ENCODE results near the gene LONP1. TPM values are rescaled to one million over a fixed set of nuclear protein-coding genes. Genes with fewer than 3 reads are reported as not detected.

The LONP1 gene
- total RNA-seq, 1 experiment from 2014 or later = 180 TPM

DNA sequence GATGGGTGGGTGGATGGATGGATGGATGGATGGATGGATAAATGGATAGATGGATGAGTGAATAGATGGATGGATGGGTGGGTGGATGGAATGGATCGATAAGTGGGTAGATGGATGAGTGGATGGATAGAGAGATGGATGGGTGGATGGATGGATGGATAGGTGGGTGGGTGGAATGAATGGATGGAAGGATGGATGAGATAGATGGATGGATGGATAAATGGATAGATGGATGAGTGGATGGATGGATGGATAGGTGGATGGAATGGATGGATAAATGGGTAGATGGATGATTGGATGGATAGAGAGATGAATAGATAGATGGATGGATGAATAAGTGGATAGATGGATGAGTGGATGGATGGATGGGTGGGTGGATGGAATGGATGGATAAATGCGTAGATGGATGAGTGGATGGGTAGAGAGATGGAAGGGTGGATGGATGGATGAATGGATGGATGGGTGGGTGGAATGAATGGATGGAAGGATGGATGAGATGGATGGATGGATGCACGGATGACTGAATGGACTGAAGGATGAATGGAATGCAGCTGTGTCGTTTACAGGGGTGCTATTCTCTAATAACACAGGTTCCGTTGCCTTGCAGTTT, 42.8 kb upstream of the LONP1 start:
- RAD21 ChIA-PET (ENCODE audit: low non-redundant PET in 1 of 2, low total read pairs in 2 of 2, uncharacterized antibody in 2 of 2, unreplicated experiment in 2 of 2) = no interaction called here
- ATAC-seq = no peak
- POLR2A ChIA-PET = no interaction called here
- Histone ChIP-seq H3K36me3 (ENCODE audit: control insufficient read depth in 1 of 2, insufficient read depth in 2 of 2, low read length in 2 of 2) (no peaks in the 10 kb centered on the region), H3K27ac (ENCODE audit: low read depth, low read length) (no peak overlapping the region), H3K9me3 (ENCODE audit: control insufficient read depth in 1 of 2, insufficient read depth in 1 of 2, low read depth in 1 of 2, low read length in 2 of 2) (no peaks in the 10 kb centered on the region), H3K4me1 (ENCODE audit: control insufficient read depth in 1 of 2, insufficient read depth in 2 of 2, low read length in 2 of 2) (no peaks in the 10 kb centered on the region), H3K4me2 (ENCODE audit: low read length) (no peak overlapping the region), H3K4me3 (replicated peaks in 1 of 2; ENCODE audit: low read depth in 1 of 2, low read length in 2 of 2) (no peak overlapping the region), H3K9me2 (ENCODE audit: insufficient read depth) (no peaks in the 10 kb centered on the region), H3K27me3 (ENCODE audit: insufficient read depth, low read length) (no peaks in the 10 kb centered on the region), H2AFZ (ENCODE audit: low read depth, low read length, poor library complexity, severe bottlenecking) (no peak overlapping the region), H3K79me2 (ENCODE audit: insufficient read depth, low read length) (no peaks in the 10 kb centered on the region), H4K20me1 (ENCODE audit: insufficient read depth) (no peaks in the 10 kb centered on the region), H3K9ac (ENCODE audit: low read length) (no peak overlapping the region)
- intact Hi-C loops (cut with micrococcal nuclease) = no loop called here
- TF ChIP-seq, protein P1, sequence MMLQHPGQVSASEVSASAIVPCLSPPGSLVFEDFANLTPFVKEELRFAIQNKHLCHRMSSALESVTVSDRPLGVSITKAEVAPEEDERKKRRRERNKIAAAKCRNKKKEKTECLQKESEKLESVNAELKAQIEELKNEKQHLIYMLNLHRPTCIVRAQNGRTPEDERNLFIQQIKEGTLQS (IDR thresholded peaks at IDR 0.05) = no peak
- no peak for TF ChIP-seq SP1 (IDR thresholded peaks at IDR 0.05; ENCODE audit: low read depth)
- no peak for TF ChIP-seq EGR1 (IDR thresholded peaks at IDR 0.05; ENCODE audit: low read depth)
- TF ChIP-seq YY1 (IDR thresholded peaks at IDR 0.05; ENCODE audit: extremely low read depth, insufficient replicate concordance, low read depth, low read length) = no peak
- TF ChIP-seq SIN3A (IDR thresholded peaks at IDR 0.05; ENCODE audit: low read depth) = no peak
- no peak for TF ChIP-seq ZNF274 (IDR thresholded peaks at IDR 0.05; ENCODE audit: low read depth, low read length)
- TF ChIP-seq RAD21 (IDR thresholded peaks at IDR 0.05; ENCODE audit: low read depth) = no peak
- no peak for TF ChIP-seq EZH2 (IDR thresholded peaks at IDR 0.05)
- TF ChIP-seq ELF1 (IDR thresholded peaks at IDR 0.05; ENCODE audit: borderline replicate concordance, low read depth) = no peak
- no peak for TF ChIP-seq POLR2AphosphoS5 (IDR thresholded peaks at IDR 0.05; ENCODE audit: low read depth, low read length)
- TF ChIP-seq JUND (IDR thresholded peaks at IDR 0.05) = no peak
- TF ChIP-seq, protein P2, sequence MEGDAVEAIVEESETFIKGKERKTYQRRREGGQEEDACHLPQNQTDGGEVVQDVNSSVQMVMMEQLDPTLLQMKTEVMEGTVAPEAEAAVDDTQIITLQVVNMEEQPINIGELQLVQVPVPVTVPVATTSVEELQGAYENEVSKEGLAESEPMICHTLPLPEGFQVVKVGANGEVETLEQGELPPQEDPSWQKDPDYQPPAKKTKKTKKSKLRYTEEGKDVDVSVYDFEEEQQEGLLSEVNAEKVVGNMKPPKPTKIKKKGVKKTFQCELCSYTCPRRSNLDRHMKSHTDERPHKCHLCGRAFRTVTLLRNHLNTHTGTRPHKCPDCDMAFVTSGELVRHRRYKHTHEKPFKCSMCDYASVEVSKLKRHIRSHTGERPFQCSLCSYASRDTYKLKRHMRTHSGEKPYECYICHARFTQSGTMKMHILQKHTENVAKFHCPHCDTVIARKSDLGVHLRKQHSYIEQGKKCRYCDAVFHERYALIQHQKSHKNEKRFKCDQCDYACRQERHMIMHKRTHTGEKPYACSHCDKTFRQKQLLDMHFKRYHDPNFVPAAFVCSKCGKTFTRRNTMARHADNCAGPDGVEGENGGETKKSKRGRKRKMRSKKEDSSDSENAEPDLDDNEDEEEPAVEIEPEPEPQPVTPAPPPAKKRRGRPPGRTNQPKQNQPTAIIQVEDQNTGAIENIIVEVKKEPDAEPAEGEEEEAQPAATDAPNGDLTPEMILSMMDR (IDR thresholded peaks at IDR 0.05 in 2 of 3, conservative IDR thresholded peaks at IDR 0.05 in 1 of 3; ENCODE audit: borderline replicate concordance in 1 of 3, insufficient read depth in 1 of 3, low read depth in 2 of 3, low read length in 2 of 3) = no peak
- TF ChIP-seq EZH2phosphoT487 (IDR thresholded peaks at IDR 0.05; ENCODE audit: borderline replicate concordance) = no peak
- TF ChIP-seq, protein P3, sequence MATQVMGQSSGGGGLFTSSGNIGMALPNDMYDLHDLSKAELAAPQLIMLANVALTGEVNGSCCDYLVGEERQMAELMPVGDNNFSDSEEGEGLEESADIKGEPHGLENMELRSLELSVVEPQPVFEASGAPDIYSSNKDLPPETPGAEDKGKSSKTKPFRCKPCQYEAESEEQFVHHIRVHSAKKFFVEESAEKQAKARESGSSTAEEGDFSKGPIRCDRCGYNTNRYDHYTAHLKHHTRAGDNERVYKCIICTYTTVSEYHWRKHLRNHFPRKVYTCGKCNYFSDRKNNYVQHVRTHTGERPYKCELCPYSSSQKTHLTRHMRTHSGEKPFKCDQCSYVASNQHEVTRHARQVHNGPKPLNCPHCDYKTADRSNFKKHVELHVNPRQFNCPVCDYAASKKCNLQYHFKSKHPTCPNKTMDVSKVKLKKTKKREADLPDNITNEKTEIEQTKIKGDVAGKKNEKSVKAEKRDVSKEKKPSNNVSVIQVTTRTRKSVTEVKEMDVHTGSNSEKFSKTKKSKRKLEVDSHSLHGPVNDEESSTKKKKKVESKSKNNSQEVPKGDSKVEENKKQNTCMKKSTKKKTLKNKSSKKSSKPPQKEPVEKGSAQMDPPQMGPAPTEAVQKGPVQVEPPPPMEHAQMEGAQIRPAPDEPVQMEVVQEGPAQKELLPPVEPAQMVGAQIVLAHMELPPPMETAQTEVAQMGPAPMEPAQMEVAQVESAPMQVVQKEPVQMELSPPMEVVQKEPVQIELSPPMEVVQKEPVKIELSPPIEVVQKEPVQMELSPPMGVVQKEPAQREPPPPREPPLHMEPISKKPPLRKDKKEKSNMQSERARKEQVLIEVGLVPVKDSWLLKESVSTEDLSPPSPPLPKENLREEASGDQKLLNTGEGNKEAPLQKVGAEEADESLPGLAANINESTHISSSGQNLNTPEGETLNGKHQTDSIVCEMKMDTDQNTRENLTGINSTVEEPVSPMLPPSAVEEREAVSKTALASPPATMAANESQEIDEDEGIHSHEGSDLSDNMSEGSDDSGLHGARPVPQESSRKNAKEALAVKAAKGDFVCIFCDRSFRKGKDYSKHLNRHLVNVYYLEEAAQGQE (IDR thresholded peaks at IDR 0.05; ENCODE audit: low read depth) = no peak
- no peak for TF ChIP-seq TCF7L2 (IDR thresholded peaks at IDR 0.05; ENCODE audit: borderline replicate concordance, extremely low read depth, insufficient read depth, insufficient read length)
- no peak for TF ChIP-seq FOSL1 (IDR thresholded peaks at IDR 0.05; ENCODE audit: low read depth)
- no peak for TF ChIP-seq CBX3 (IDR thresholded peaks at IDR 0.05; ENCODE audit: low read depth)
- TF ChIP-seq SRF (IDR thresholded peaks at IDR 0.05; ENCODE audit: low read depth) = no peak
- no peak for TF ChIP-seq ZFX (IDR thresholded peaks at IDR 0.05)
- CTCF ChIA-PET = no interaction called here
- BruUV-seq (replicated peaks) = no TSS peak
- no peak for DNase-seq (ENCODE audit: low read depth, low spot score)
